ACHN (cell line): ENCODE data around the gene STKLD1.
"Not testable (repeated sequence)": the region's sequence is repeated elsewhere in the genome, so short reads cannot be mapped to it uniquely, and the experiment has no call there.

Experiments
- DNase-seq: peaks from one replicate; pipeline ENCODE4 v3.0.0-alpha.2; 2015
- in situ Hi-C: cut with HindIII; loops from 2 replicates; pipeline ENCODE4 v1.10.0; 2017; ENCODE audit warnings: low sequenced_read_pairs, low pct_ligation_motif_present, low pct_unique_long_range_greater_than_20kb

The STKLD1 gene

DNA sequence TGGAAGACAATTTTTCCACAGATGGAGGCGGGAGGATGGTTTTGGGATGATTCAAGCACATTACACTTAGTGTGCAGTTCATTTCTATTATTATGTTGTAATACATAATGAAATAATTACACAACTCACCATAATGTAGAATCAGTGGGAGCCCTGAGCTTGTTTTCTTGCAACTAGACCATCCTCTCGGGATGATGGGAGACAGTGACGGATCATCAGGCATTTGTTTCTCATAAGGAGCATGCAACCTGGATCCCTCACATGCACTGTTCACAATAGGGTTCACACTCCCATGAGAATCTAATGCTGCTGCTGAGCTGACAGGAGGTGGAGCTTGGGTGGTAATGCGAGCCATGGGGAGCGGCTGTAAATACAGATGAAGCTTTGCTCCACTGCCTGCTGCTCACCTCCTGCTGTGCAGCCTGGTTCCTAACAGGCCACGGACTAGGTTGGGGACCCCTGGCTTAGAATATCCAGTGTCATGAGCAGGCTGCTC, 1.6 kb downstream of the STKLD1 start:
- in situ Hi-C loops, result no loop called here
- peak; percentile 54 for DNase-seq

DNA sequence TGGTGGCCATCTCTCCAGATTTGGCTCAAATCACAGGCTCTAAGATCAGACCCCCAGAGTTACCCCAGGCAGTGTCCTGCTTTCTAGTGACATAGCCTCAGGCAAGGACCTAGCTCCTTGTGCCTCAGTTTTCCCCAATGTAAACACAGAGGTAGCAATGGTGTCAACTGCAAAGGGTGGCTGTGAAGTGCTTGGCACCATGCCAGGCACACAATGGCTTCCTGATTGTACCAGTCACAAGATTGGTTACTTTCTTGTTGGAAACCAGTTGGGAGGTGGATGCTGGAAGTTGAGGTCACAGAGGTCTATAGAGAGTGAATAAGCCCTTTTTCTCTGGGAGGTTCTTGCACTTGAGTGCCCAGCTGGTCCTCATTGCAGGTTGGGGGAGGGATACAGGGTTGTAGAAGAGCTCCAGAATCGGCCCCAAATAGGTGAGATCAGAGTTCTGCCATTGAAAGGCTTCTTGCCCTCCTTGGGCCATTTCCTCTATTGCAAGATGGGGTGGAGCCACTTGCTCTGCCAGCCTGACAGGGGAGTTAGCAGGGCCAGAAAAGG, 2.3 kb downstream of the STKLD1 start:
- DNase-seq, result no peak
- in situ Hi-C loops, result no loop called here

DNA sequence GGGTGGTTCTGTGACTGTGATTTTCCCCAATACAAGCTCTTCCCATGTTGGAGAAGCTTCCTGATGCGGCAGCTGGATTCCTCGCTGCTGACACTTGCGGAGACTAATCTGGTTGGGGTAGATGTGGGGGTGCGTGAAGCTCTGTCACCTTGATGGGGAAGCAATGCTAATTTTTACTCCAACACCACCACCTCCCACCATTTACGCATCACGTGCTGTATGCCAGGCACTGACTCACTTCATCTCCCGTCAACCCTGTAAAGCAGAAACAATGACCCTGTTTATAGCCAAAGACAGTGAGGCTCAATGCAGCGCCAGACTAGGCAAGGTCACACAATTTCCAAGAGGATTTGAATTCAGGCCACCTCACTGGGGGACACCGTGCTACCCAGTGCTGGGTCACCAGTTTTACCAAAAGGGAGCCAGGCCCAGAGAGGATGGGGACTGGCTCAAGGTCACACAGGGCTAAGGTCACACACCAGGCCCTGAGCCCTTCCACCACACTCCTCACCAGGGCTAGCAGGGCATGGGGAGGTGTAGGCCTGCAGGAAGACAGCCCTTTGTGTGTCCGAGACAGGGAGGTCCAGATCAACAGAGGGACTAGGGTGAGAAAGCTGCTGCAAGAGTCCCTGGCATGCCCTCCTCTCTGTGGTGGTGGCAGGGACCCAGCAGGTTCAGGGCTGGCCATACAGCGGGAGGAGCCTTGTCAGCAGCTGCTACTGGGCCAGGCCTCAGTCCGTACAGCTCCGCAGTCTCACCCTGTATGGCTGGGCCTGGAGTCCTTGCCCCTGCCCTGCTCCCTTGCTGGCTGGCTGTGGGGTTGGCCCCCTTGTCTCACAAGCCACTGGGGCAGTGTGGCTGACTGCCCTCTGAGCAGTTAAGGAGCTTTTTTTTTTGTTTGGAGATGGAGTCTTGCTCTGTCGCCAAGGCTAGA, 3.3 kb downstream of the STKLD1 start:
- in situ Hi-C loops, result no loop called here
- no peak for DNase-seq

DNA sequence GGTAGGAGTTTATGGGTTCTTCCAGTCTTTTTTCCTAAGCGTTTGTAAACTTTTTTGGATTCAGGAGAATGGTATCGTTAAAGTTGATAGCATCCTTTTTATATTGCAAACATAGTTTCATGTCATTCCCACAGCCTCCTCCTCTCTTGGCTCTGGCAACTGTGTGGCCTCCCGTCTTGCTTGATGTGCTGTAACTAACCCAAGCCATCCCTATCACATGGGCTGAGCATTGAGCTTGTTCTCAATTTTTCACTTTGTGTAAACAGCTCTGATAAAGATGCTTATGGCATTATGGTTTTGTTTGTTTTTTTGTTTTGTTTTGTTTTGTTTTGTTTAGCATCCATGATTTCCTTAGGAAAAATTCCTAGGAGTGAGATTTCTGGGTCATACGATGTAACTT, 4.6 kb downstream of the STKLD1 start:
- in situ Hi-C loops, result no loop called here
- no peak for DNase-seq

DNA sequence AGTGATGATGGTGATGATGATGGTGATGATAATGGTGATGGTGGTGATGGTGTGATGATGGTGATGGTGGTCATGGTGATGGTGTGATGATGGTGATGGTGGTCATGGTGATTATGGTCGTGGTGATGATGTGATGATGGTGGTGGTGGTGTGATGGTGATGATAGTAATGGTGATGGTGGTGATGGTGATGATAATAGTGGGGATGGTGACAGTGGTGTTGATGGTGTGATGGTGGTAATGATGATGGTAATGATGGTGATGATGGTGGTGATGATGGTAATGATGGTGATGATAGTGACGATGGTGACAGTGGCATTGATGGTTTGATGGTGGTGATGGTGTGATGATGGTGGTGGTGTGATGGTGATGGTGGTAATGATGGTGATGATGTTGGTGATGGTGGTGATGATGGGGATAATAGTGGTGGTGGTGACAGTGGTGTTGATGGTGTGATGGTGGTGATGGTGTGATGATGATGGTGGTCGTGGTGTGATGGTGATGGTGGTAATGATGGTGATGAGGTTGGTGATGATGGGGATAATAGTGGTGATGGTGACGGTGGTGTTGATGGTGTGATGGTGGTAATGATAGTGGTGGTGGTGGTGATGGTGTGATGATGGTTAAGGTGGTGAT, 6.5 kb downstream of the STKLD1 start:
- in situ Hi-C loops, result no loop called here
- no peak for DNase-seq

DNA sequence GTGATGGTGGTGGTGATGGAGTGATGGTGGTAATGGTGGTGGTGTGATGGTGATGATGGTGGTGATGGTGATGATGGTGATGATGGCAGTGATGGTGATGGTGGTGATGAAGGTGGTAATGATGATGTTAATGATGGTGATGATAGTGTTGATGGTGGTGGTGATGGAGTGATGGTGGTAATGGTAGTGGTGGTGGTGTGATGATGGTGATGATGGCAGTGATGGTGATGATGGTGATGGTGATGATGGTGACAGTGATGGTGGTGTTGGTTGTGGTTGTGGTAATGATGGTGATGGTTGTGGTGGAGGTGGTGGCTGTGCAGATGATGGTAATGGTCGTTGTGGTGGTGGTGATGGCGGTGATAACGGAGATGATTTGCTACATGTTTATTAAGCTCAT, 7.3 kb downstream of the STKLD1 start:
- in situ Hi-C loops, result no loop called here
- no peak for DNase-seq

DNA sequence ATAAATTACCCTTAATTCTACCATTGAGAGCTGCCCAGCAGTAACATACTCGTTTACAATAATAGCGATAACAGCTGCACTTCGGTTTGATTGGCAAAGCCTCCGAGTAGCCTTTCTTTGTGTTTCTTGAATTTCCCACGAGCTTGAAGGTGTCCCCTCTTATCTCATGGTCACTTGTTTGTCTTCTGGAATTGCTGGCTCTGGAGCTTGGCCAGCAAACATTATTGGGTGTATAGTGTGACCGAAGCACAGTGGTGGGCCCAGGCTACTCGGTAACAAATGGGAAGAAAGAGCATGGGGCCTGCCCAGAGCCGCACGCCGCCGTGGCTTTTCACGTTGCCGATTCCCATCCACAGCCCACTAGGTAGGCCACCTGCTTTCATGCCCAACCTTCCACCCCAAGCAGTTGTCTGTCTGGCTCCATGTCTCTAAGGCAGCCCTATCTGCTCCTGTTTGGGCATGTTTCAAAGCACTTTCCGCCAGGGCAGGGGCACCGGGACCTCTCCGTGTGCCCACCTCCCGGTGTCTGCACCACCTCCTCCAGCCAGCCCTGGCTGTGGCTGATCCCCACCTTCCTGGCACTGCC, 8.7 kb downstream of the STKLD1 start:
- in situ Hi-C loops, result no loop called here
- no peak for DNase-seq

DNA sequence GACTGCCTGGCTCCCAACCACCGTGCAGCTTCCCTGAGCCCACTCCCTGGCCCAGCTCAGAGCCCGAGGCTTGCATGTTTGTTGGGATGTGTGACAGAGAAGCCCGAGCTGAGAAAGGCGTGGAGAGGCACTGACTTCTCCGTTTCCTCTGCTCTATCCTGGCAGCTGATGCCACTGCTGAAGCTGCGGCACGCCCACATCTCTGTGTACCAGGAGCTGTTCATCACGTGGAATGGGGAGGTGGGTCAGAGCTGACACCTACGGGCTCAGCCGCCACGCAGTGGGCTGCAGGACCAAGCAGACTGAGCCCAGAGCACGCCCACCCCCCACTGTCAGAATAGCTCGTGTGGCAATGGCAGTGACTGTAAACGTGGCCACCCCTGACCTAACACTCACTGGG, 9.3 kb downstream of the STKLD1 start:
- in situ Hi-C loops, result no loop called here
- DNase-seq, result no peak

DNA sequence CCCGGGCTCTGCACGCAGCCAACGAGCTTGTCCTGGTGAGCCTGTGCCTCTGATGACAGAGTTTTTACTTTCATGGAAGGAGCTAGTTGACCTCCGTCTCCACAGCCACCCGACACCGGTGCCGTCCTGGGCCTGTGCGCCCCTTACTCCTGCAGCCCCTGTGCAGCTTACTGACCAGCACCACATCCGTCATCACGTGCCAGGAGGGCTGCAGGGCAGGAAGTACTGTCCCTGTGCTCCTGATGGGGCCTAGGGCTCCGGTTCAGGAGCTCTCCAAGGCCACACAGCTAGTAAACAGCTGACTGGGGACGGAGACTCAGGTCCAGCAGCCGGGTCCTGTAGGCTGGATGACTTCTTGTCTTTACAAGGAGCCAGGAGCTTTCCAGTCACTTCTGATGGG, 10.2 kb downstream of the STKLD1 start:
- in situ Hi-C loops, result no loop called here
- no peak for DNase-seq

DNA sequence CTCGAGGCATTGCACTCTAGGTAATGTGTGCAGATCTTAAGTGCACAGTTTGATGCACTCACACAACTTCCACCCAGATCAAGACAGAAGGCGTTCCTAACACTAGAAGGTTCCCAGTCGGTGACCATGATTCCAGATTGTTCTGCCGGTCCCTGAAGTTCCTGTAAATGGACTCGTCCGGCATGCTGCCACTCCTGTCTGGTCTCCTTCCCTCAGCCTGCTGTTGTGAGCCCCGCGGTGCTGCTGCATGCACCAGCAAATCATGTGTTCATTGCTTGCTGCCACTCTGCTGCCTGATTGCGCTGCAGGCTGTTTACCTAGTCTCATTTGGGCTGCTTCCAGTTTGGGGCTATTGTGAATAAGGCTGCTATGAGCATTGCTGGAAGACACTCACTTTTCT, 11.5 kb downstream of the STKLD1 start:
- DNase-seq, result no peak
- in situ Hi-C loops, result no loop called here

DNA sequence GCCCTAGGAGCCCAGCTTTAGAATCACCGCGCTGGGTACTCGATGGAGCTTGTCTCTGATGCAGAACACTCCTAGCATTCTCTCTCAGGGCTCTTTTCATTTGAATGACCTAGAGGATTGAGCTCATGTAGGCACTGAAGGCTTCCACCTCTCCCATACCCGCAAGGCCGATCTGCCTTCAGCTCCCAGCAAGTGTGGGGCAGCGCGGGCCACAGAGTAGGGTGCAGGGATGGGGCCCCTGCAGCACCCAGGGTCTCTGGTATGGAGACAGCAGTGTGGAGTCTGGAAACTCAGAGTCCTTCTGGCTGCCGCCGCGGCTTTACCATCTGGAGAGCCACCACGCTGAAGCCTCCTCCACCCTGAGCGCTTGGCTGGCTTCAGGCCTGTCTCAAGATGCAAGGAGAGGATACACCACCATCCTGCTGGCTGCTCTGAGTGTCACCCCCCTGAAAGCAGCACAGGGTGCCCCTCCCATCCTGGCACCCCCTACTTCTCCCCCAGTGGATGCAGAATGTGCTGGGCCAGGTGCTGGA, 12.9 kb downstream of the STKLD1 start:
- in situ Hi-C loops, result no loop called here
- no peak for DNase-seq

DNA sequence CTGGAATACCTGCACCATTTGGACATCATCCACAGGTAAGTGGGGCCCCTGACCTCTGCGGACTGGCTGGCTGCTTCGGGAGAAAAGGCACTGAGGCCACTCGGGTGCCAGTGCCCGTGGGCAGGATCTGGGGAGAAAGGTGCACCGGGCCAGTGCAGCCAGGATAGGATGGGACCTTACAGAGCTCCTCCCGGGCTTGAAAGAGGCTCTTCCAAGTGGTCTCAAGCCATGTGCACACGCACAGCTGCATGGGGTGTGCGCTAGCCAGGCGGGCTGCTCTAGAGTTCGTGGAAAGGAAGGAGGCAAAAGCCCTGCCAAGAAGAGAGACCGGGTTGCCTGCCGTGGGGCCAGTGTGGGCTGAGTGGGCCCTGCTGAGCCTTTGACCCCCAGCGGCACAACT, 13.4 kb downstream of the STKLD1 start:
- in situ Hi-C loops, result no loop called here
- no peak for DNase-seq

DNA sequence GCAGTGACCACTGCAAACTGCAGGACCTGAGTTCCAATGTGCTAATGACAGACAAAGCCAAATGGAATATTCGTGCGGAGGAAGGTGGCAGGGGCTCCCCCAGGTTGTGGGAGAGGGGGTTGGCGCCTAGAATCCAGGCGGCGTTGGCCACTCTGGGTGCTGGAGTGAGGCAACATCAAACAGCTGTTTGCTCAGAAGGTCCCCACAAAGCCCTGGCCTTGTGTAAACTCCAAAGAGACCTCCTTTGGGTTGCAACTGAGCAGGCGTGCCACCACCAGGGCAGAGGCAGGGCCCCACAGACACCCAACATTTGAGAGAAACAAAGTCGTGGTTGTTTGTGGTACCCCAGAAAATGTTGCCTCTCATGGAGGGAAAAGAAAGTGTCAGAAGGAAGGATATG, 14.5 kb downstream of the STKLD1 start:
- DNase-seq, result no peak
- in situ Hi-C loops, result no loop called here

DNA sequence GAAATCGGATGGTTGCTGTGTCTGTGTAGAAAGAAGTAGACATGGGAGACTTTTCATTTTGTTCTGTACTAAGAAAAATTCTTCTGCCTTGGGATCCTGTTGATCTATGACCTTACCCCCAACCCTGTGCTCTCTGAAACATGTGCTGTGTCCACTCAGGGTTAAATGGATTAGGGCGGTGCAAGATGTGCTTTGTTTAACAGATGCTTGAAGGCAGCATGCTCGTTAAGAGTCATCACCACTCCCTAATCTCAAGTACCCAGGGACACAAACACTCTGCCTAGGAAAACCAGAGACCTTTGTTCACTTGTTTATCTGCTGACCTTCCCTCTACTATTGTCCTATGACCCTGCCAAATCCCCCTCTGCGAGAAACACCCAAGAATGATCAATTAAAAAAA, 15.3 kb downstream of the STKLD1 start:
- in situ Hi-C loops, DNase-seq: not testable (repeated sequence)

DNA sequence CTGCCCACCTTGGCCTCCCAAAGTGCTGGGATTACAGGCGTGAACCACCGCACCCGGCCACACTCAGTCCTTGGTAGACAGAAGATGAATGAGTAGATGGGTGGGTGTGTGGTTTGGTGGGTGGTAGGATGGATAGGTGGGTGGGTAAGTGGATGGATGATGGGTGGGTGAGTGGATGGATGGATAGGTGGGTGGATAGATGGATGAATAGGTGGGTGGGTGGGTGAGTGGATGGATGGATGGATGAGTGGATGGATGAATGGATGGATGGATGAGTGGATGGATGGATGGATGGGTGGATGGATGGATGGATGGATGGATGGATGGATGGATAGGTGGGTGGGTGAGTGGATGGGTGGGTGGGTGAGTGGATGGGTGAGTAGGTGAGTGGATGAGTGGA, 16.1 kb downstream of the STKLD1 start:
- in situ Hi-C loops, DNase-seq: not testable (repeated sequence)

DNA sequence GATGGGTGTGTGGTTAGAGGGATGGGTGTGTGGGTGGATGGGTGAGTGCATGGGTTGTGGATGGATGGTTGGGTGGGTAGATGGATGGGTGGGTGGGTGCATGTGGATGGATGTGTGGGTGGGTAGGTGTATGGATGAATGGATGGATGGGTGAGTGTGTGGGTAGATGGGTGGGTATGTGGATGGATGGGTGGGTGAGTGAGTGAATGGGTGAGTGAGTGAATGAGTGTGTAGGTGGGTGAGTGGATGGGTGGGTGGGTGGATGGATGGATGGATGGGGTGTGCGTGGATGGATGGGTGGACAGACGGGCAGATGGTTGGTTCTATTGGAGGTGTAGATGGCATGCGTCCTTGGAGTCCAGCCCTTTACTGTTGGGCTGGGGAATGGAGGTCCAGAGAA, 17.2 kb downstream of the STKLD1 start:
- DNase-seq, result no peak
- in situ Hi-C loops, result no loop called here

DNA sequence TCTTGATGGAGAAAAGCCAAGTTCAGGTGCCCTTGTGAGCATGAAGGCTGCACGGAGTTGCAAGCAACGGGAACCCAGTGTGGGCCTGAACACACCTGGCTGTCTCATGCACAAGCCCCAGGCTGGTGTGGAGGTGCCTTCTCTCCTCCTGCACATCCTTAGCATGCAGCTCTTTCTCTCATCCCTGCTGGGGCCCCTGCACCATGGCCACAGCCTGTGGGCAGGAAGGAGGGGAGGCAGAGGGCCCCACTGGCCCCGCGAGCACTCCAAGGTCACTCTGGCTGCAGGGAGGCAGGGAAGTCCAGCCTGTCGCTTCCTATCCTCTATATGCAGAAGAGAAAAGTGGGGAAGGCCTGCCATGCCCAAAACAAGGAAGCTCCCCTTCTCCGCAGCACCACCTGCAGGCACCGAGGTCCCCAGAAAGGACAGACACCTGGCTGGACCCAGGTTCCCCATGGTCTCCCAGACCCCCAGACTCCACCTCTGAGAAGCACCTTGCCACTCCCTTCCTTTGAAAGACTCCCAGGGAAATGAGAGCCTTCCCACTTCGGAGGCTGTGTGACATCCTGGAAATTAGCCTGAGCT, 18.6 kb downstream of the STKLD1 start:
- DNase-seq, result no peak
- in situ Hi-C loops, result no loop called here

DNA sequence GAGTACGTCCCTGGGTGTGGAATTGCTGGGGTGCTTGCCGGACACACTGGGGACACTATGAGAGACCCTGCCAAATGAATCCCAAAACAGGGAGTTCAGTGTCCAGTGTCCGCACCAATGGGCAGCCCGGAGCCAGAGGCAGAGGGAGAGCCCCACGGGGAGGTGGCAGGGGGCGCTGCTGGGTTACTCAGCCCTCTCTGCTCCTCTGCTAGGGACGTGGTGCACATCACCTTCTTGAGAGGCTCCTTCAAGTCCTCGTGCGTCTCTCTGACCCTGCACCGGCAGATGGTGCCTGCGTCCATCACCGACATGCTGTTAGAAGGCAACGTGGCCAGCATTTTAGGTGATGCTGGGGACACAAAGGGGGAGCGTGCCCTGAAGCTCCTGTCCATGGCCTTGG, 20.8 kb downstream of the STKLD1 start:
- DNase-seq, result peak; percentile 13
- in situ Hi-C loops, result no loop called here

DNA sequence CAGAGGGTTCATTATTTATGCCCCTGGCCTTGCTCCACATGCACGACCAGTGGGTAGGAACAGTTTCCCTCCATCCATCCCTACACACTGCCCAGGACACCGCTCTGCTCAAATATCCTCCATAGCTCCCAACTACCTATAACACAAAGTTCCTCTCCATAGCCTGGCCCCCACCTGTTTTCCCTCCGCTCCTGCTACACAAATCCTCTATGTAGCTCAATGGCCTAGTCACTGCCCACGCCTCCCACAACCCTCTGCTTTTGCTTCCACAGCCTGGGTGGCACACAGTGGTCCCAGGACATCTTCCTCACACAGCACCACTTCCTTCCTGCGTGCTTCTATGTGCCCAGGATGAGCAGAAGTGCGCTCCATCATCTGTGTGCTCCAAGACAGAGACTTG, 21.2 kb downstream of the STKLD1 start:
- DNase-seq, result no peak
- in situ Hi-C loops, result no loop called here
